A673 (cell line): Measurements from ENCODE around the gene CFAP298.

Experiments used
- CTCF ChIP-seq: fragments of 300-800, 200-600 bp; sonication (generic); conservative IDR thresholded peaks from 2 replicates; pipeline ENCODE4 v1.5.1; 2017; ENCODE audit warnings: low read depth, mild to moderate bottlenecking, antibody characterized with exemption, low read length, moderate library complexity, mixed read lengths
- EZH2 ChIP-seq: fragments of 200-600 bp; sonication (generic); IDR thresholded peaks from 2 replicates; pipeline ENCODE4 v1.6.1; 2017; ENCODE audit warnings: borderline replicate concordance, low read depth, mild to moderate bottlenecking, mixed read lengths, antibody characterized with exemption, low read length; ENCODE audit not compliant: poor library complexity, severe bottlenecking

DNA sequence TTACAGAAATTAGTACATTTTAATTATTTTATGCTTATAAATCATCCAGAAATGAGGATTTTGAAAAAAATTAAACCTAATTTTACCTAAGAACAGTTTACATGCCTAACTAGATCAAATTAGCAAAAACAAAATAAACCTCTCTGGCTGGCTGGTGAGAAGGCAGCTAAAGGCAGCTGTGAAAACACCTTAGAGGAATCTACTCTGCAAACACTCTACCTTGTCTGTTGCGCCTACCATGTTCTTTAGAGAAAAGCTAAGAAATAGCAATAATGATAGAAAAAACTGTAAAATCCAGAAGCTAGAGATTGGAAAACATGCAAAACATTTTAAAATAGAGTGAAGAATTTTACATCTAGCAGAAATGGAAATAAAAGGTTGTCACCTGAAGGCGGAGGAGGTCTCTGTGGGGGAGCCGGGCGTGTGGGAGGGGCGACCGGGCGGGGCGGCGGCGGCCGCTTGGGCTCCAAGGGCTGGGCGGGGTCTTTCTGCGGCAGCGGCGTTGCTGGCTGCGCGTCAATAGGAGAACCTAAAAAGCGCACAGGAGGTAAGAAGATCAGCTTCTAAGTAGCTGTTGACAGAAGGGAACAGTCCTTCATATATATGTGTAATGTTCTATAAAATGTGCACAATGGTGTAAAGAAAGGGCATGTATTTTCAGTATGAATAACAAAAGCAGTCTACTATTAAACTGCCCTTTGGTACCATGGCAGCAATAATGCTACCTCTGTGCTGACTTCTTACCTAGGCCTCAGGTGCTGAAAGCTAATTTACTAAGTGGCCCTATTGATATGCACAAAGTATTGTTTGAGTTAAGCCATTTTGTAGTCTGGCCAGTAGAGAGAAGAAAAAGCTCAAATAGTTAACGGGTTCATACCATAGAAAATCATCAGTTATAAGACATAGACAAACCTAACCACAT, 33.3 kb upstream of the CFAP298 start:
- TF ChIP-seq CTCF (no peak), EZH2 (no peak)
